HG02840 (cell line): ENCODE measurements around the gene STK40.

Experiments used
- ATAC-seq: cut with Tn5 transposase; IDR thresholded peaks from one replicate; pipeline ENCODE4 v1.9.1; 2021; ENCODE audit warnings: mild to moderate bottlenecking, moderate library complexity, moderate number of reproducible peaks; ENCODE audit not compliant: unreplicated experiment, low FRiP score

STK40 gene

DNA sequence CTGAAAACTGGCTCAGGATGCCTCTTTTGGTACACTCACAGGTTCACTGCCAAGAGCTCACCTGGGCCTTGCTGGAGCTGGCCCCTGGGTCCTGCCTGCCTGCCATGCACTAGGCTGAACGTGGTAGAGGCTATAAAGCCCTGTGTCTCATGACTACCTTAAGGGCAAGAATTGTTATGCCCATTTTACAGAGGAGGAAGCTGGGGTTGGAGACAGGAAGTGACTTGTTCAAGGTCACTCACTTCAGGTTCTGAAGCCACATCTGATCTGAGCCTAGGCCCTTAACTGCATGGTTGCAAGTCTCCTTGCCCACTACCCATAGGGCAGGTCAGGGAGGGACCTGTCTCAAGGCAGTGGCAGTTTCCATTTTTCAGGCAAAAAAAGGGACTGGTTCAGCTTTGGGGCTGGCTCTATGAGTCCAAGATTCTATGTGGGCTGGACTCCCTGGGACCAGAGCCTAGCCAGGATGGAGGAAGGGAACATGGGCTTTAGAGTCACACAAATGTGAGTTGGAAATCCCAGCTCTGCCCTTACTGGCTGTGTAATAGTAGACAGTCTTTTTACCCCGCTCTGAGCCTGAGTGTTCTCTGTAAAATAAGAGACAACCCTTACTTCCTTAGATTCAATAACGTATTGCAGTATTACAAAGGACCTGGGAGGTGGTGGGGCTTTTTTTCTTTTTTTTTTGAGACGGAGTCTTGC lies 7.8 kb downstream of the STK40 start:
- no peak for ATAC-seq

GRCh38 chr1:36372617-36373016 lies 13.1 kb downstream of the STK40 start:
- ATAC-seq = no peak

- ATAC-seq = no peak
These were observed 16.5 kb downstream of the STK40 start for GRCh38 chr1:36369061-36369861.

GRCh38 chr1:36367798-36368197 lies 17.9 kb downstream of the STK40 start:
- ATAC-seq = no peak

DNA sequence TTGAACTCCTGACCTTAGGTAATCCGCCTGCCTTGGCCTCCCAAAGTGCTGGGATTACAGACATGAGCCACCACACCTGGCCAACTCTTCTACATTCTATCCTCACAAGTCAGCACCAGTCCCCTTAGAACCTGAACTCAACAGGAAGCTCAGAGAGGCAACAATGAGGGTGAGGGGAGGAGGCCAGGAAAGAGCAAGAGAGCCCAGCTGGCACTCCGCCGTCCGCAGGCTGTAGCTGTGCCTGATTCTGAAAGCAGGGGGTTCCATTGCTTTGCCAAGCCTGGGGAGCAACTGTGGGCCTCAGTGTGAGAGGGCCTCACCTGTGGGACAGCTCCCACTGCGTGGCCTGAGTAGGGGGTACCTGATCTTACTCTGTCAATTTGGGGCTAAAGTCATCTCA lies 18.7 kb downstream of the STK40 start:
- ATAC-seq = no peak

- no peak for ATAC-seq
These were observed 19.5 kb downstream of the STK40 start for GRCh38 chr1:36366091-36366661.

DNA sequence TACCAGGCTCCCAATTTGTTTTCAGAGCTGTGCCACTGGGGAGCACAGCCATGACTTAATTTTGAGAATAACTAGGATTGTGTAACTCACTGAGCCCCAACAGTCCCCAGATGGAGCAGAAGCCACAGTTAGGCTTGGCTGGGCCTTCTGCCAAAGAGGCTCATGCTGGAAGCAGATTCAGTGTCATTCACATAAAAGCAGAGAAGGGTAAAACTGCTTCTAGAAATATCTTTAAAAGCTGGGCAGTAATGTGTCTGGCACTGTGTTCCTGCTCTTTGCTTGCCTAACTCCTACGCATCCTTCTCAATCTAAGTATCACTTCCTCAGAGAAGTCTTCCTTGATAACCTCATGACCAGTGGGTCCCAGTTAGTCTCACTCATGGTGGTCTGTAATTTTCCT lies 20.3 kb downstream of the STK40 start:
- ATAC-seq = no peak

- no peak for ATAC-seq
These were observed 25.7 kb downstream of the STK40 start for GRCh38 chr1:36359911-36360550.

- no peak for ATAC-seq
These were observed 26.3 kb downstream of the STK40 start for GRCh38 chr1:36359383-36359782.

DNA sequence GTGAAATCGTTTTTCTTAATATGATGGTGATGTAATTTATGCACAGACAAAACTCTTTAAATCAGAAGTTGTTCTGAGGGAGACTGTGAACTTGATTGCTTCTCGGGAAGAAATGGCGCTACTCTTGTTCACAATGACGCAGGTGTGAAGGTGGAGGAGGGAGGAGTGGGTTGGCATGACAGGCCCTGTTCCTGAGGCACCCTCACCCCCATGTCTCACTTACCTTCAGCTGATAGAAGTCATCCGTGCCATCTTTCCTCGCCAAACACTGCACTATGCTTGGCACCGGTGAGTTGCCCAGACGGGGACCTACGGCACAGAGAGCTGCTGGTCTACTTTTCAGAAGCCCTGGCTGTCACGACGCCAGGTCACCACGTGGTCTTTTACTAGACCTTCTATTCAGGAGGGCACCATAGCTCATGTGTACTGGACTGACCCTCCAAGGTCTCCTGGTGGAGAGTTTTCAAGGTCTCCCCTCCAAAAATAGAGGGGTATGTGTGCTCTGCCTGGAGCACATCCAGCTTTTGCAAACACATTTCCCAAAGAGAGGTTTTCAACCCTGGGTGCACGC lies 27.1 kb downstream of the STK40 start:
- no peak for ATAC-seq

GRCh38 chr1:36355811-36356210 lies 29.9 kb downstream of the STK40 start:
- no peak for ATAC-seq

DNA sequence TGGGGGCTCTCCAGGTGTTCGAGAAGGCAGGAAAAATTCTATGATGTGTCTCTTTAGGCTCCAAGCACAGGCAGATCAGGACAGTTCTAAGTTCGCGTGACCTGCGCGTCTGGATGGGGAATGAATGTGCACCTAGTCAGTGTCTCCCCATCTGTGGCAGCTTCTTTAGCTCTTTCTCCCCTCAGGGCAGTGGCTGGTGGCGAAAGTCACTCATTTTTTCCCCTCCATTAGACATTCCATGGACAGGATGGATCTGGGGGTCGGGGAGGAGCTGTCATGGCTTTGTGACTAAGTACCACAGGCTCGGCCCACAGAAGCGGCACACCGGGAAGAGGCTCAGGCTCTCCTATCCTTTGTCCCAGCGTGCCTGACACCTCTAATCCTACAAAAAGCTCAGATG lies 31.2 kb downstream of the STK40 start:
- ATAC-seq = no peak

- no peak for ATAC-seq
These were observed 32.5 kb downstream of the STK40 start for GRCh38 chr1:36352910-36353878.

DNA sequence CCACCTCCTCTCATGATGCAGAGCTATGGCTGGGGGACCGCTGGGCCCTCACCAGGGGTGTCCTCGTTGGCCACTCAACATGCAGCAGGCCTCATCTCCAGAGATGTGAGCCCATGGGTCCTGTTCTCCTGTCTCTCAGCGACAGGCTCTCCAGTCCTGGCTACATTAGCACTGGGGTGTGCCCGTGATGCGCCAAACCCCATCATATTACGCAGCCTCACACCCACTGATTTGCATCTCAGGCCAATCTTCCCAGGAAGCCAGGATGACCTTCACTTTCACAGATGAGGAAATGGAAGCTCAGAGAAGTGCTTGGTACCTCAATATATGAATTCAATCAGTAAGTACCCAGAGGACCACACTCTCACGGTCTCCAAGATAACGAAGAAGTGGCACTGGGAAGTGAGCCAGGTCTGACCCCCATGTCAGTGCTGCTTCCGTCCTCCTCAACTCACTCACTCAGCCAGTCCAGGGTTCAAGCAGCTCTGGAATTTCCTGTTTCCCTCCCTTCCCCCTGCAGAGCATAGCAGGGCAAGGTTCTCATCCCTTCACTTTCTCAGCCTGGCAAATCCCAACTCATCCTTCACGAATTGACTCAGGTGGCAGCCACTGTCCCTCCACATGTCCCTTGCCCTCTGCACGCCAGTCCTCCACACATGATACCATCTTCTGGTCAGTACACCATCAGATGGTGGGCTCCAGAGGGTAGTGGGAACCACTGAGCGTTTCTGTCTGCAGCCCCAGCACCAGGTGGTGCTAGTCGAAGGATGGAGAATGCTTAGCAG lies 33.4 kb downstream of the STK40 start:
- no peak for ATAC-seq

DNA sequence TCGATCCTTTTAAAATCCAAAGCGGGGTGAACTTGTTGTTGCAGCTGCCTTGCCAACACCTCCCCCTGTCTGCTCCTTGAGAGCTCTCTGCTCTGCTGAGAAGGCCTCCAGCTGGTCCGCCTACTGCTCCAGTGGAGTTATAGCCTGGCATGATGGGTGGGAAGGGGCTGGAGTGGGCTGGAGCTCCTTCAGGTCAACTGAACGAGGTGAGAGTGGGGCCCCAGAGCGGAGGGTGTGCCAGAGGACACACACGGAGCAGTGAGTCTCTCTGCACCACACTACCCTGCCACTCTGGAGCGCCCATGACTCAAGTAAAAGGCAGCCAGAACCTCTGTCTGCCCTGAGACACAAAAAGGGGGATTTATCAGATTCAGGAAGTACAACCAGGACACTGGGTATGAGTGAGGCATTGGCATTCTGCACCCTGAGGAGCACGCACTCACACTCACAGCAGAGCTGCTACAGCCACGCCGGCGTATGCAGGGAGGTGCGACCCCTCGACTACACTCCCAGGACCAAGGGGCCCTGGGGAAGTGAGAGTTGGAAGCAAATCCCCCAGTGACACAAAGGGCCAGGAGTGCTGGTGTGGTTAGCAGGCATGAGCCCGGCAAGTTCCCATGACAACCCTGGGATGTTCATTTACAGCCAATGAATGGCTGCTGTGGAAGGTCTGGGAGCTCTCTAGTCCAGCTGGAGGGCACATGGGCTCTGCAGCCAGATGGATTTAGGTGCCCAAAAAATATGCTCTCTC lies 34.3 kb downstream of the STK40 start:
- no peak for ATAC-seq

DNA sequence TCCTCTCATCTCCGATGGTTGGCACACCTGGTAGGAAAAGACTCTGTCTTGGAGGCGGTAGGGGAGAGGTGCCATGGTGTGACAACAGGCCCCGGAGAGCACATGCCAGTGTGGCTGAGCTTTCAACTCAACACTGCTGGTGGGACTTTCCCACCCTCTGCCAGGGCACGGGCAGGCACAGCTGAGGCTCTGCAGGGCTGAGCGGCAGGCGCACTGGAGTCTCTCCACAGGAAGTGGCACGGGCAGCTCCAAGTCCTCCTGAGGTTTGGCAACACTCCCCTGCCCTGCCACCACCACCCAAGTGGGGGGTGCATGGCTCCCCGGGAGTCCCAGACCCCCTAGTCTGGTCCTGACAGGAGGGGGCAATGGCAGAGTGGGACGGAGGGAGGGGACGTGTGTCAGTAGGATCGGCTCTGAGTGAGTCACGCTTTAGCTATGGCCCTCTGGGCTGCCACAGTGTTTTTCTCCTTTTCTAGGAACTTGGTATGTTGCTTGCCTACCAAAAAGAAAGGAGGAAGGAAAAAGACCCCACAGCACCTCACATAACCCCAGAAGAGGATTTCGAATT lies 35.0 kb downstream of the STK40 start:
- no peak for ATAC-seq

GRCh38 chr1:36349839-36350238 lies 35.9 kb downstream of the STK40 start:
- ATAC-seq = no peak

DNA sequence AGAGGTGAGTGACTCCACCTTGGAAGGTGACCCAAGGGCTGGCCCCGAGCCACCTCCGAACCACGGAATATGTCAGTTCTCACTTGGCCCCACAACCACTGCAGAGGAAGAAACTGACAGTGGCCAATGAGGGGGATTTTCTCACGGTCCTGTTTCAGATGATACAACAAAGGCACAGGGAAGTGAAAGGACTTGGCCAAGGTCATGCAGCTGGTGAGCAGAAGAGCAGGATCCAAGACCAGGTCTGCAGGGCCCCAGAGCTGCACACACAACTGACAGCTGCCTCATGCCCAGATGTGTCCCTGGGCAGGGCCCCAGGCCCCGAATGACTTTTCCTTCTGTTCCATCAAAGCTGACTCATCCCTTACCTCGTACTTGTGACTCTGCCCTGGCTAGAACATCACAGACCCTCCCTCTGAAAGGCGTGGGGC lies 36.5 kb downstream of the STK40 start:
- ATAC-seq = no peak
